Natural killer cell (primary cell): ENCODE measurements around the gene KCNJ5. TPM values are rescaled to one million over a fixed set of nuclear protein-coding genes. Genes with fewer than 3 reads are reported as not detected.
A peak's percentile ranks its signal among the peaks of the same experiment; 100 is the strongest.

Experiments
- ATAC-seq, 3 donors: fragments of 150-1000 bp in 2 of 3; fragments of 200-7000 bp in 1 of 3; cut with Tn5 transposase; 1 replicate in 1 of 3; 2 replicates in 2 of 3; pipeline ENCODE4 v1.10.0; 2021; ENCODE audit warnings: mild to moderate bottlenecking in 2 of 3, moderate library complexity in 2 of 3
- DNase-seq, 2 donors: peaks; one replicate each; pipeline versions ENCODE4 v3.0.0 to v3.0.0-alpha.2; 2013 to 2021; ENCODE audit warnings: mixed read lengths in 1 of 2
- H3K27ac ChIP-seq: one replicate; pipeline ENCODE4 v1.5.1; 2013; ENCODE audit warnings: mild to moderate bottlenecking, low read length
- H3K27me3 ChIP-seq: one replicate; pipeline ENCODE4 v1.6.1; 2013; ENCODE audit warnings: low read length; ENCODE audit not compliant: control insufficient read depth, insufficient read depth
- H3K36me3 ChIP-seq: one replicate; pipeline ENCODE4 v1.6.1; 2013; ENCODE audit warnings: low read length; ENCODE audit not compliant: control insufficient read depth, insufficient read depth
- H3K4me1 ChIP-seq: one replicate; pipeline ENCODE4 v1.6.1; 2013; ENCODE audit warnings: low read length; ENCODE audit not compliant: control insufficient read depth, insufficient read depth
- H3K4me3 ChIP-seq: one replicate; pipeline ENCODE4 v1.5.1; 2013; ENCODE audit warnings: low read length
- H3K9me3 ChIP-seq: one replicate; pipeline ENCODE4 v1.6.1; 2013; ENCODE audit warnings: low read length; ENCODE audit not compliant: control insufficient read depth, insufficient read depth
- H3K27ac Mint-ChIP-seq, 2 donors: one replicate each; pipeline ENCODE4 v1.8.0; 2022; ENCODE audit warnings: mild to moderate bottlenecking in 2 of 2, mixed read lengths in 2 of 2, moderate library complexity in 1 of 2
- H3K27me3 Mint-ChIP-seq, 2 donors: one replicate each; pipeline ENCODE4 v1.8.0; 2022; ENCODE audit warnings: low read depth in 2 of 2, mixed read lengths in 2 of 2
- H3K36me3 Mint-ChIP-seq: one replicate; pipeline ENCODE4 v1.8.0; 2022; ENCODE audit warnings: mixed read lengths
- H3K4me1 Mint-ChIP-seq, 2 donors: one replicate each; pipeline ENCODE4 v1.8.0; 2022; ENCODE audit warnings: mixed read lengths in 2 of 2
- H3K4me3 Mint-ChIP-seq: one replicate; pipeline ENCODE4 v1.8.0; 2022; ENCODE audit warnings: mild to moderate bottlenecking, moderate library complexity, mixed read lengths
- H3K9me3 Mint-ChIP-seq, 2 donors: one replicate each; pipeline ENCODE4 v1.8.0; 2022; ENCODE audit warnings: mixed read lengths in 2 of 2
- WGBS: methylation state at CpG from one replicate; pipeline ENCODE4 v1.1.7; 2013; ENCODE audit warnings: missing lambda C conversion rate; ENCODE audit not compliant: insufficient coverage; 5-methylcytosine and 5-hydroxymethylcytosine counted together
- intact Hi-C: fragments of 100-400 bp; cut with micrococcal nuclease; formaldehyde crosslinking; loops from one replicate; pipeline ENCODE4 v1.14.2; 2022
- total RNA-seq, 4 donors: library from RNA; stranded (reverse); fragments of 120-200 nt in 1 of 4; gene quantifications; one replicate each; pipeline versions ENCODE4 v1.2.3 to v1.2.4, GENCODE V29; 2013 to 2022
- TF ChIP-seq, protein P1 (sequence below): fragments of 200-600 bp; IDR thresholded peaks from one replicate; pipeline ENCODE4 v1.8.0; 2022; ENCODE audit warnings: antibody characterized with exemption

KCNJ5 gene
- total RNA-seq, 3 donors from 2014 or later (not counting 1 experiment from before 2014, with no cell fraction given), result 0.09 to 0.18 (median 0.15) TPM

DNA sequence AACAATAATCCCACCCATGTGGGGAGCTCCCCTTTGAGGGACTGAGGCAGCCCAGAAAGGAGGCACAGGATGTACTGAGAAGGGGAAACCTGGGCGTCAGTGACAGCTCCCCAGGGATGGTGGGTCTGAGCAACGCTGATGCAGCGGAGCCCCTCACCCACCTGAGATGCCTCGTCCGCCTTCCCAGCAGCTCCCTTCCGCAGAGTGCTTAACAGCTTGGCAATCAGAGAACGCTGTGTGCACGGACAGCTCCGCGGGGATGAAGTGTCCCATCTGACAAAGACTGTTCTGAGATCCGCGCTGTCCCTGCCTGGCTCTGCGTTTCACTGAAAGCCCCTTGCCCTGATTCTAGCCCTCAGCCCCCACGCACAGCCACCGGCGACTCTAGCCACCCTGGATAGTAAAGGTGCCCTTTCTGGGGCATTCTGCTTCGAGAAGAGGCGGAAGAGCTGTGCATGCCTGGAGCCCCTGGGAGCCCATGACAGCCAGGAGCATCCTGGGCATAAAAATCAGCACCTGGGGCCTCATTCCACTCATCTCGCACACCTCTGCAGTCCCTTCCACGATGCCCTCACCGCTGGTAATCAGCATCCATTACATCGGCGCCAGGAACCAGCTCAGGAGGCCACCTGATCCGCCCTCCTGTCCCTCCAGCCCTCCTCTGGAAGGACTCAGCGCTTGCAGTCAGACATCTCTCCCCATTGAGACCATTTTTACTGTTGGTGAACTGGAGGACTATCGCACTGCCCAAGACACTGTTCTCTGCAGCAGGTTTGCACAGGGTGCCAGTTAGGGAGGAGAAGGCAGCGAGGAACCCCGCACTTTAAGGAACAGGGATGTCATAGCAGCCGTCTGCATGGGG is 10.7 kb downstream of the KCNJ5 start:
- H3K4me1 Mint-ChIP-seq, result peaks cover 8 to 27% of the 10 kb centered on the region in 2 donors
- Histone ChIP-seq H3K27me3 (peaks cover 14% of the 10 kb centered on the region), H3K9me3 (no peaks in the 10 kb centered on the region), H3K27ac (no peak overlapping the region), H3K4me3 (no peak overlapping the region), H3K36me3 (no peaks in the 10 kb centered on the region), H3K4me1 (peaks cover 25% of the 10 kb centered on the region)
- no peak overlapping the region for H3K4me3 Mint-ChIP-seq
- WGBS, result 92% methylated on average over 29 of the region's 29 CpGs
- intact Hi-C loops, result no loop called here
- H3K27me3 Mint-ChIP-seq, result peaks cover 56 to 78% of the 10 kb centered on the region in 2 donors
- TF ChIP-seq, protein P1, sequence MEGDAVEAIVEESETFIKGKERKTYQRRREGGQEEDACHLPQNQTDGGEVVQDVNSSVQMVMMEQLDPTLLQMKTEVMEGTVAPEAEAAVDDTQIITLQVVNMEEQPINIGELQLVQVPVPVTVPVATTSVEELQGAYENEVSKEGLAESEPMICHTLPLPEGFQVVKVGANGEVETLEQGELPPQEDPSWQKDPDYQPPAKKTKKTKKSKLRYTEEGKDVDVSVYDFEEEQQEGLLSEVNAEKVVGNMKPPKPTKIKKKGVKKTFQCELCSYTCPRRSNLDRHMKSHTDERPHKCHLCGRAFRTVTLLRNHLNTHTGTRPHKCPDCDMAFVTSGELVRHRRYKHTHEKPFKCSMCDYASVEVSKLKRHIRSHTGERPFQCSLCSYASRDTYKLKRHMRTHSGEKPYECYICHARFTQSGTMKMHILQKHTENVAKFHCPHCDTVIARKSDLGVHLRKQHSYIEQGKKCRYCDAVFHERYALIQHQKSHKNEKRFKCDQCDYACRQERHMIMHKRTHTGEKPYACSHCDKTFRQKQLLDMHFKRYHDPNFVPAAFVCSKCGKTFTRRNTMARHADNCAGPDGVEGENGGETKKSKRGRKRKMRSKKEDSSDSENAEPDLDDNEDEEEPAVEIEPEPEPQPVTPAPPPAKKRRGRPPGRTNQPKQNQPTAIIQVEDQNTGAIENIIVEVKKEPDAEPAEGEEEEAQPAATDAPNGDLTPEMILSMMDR, result no peak
- H3K9me3 Mint-ChIP-seq, result no peaks in the 10 kb centered on the region
- H3K27ac Mint-ChIP-seq, result no peak overlapping the region
- no peak for DNase-seq
- H3K36me3 Mint-ChIP-seq, result no peaks in the 10 kb centered on the region
- ATAC-seq, result no peak

DNA sequence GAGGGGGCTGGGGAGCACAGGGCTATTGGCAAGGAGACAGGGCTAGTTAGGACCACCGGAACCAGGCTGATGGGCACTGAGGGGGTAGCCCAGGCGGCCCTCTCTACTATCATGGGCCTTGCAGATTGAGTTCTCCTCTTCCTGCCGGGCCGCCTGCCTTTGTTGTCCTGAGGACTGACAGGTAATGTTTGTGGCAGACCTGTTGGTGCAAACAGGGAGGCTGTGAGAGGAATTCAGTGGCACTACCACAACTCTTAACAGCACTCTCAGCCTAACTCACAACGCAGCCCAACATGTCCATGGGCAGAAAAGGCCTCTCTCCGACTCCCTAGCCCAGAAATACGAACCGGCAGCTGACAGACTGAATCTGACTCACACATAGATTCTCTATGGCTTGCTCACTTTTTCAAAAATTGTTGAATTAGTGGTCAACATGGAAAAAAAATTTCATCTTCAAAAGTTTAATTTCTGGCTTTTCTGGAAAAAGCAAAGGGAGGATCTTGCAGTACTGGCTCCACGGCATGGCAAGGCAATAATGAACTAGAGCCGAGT is 11.4 kb downstream of the KCNJ5 start:
- 96% methylated on average over 8 of the region's 10 CpGs for WGBS

DNA sequence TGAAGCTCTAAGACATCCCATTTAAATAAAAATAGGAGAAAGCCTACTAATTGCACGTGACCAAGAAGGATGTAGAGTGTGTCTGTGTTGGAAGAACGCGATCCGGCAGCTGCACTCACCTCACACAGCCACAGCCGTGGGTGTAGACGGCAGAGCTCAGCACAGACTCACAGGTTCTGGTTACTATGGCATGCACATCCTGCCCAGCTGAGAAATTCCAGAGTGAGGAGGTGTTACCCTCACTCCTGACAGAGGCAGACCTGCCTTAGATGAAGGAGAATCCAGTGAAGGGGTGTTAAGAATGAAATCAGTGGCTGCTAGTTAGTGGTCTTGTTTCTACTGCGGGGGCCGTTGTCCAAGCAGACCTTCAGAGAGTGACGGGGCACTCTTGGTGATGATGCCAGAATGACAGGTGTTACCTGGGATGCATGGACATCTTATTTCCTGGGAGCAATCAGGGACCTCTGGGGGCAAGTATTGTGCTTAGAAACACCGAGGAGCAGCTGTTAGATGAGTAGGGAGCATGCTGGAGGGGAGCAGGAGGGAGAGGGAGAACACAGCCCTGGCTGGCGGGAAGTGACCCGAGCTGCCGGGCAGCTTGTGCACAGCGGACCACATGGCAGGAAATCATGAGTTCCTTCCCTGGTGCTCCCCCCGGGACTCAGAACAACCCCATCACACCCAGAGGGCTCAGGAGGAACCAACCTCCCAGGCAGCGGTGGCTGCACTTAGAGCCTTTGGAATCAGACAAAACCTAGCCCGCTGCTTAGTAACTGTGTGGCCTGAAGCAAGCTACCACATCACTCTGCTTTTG is 12.3 kb downstream of the KCNJ5 start:
- intact Hi-C loops, result no loop called here
- Mint-ChIP-seq H3K27ac (no peak overlapping the region), H3K36me3 (no peaks in the 10 kb centered on the region)

More for the DNA sequence above, 11.4 kb downstream of the KCNJ5 start:
- Histone ChIP-seq H3K4me3 (no peak overlapping the region), H3K4me1 (peaks cover 25% of the 10 kb centered on the region), H3K27me3 (peaks cover 16% of the 10 kb centered on the region), H3K36me3 (no peaks in the 10 kb centered on the region), H3K27ac (no peak overlapping the region), H3K9me3 (no peaks in the 10 kb centered on the region)
- intact Hi-C loops, result no loop called here
- DNase-seq, result no peak
- no peak overlapping the region for H3K27ac Mint-ChIP-seq
- TF ChIP-seq, protein P1, result no peak
- ATAC-seq, result no peak
- H3K4me1 Mint-ChIP-seq, result peaks cover 8 to 27% of the 10 kb centered on the region in 2 donors
- no peaks in the 10 kb centered on the region for H3K36me3 Mint-ChIP-seq
- no peaks in the 10 kb centered on the region for H3K9me3 Mint-ChIP-seq
- peaks cover 58 to 78% of the 10 kb centered on the region in 2 donors for H3K27me3 Mint-ChIP-seq
- no peak overlapping the region for H3K4me3 Mint-ChIP-seq

More for the DNA sequence above, 12.3 kb downstream of the KCNJ5 start:
- H3K4me1 Mint-ChIP-seq, result peaks cover 8 to 27% of the 10 kb centered on the region in 2 donors
- DNase-seq, result no peak
- WGBS, result 45% methylated on average over 16 of the region's 17 CpGs
- Histone ChIP-seq H3K4me3 (no peak overlapping the region), H3K27ac (no peak overlapping the region), H3K9me3 (no peaks in the 10 kb centered on the region), H3K27me3 (peaks cover 22% of the 10 kb centered on the region), H3K36me3 (no peaks in the 10 kb centered on the region), H3K4me1 (peaks cover 25% of the 10 kb centered on the region)
- H3K27me3 Mint-ChIP-seq, result peaks cover 58 to 78% of the 10 kb centered on the region in 2 donors
- H3K4me3 Mint-ChIP-seq, result peak overlapping the region; percentile 36
- H3K9me3 Mint-ChIP-seq, result no peaks in the 10 kb centered on the region
- TF ChIP-seq, protein P1, result no peak
- no peak for ATAC-seq
